Measurements from ENCODE around the gene CCM2L.
A peak's percentile ranks its signal among the peaks of the same experiment; 100 is the strongest.

Gene CCM2L

DNA sequence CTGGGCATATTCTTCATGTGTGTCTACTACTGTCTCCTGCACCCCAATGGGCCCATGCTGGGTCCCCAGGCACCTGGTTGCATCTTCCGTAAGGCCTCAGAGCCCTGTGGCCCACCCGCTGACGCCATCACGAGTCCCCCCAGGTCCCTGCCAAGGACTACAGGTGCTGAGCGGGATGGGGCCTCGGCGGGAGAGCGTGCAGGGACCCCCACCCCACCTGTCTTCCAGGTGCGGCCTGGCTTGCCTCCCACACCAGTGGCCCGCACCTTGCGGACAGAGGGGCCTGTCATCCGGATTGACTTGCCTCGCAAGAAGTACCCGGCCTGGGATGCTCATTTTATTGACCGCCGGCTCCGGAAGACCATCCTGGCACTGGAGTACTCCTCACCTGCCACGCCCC is 13.2 kb upstream of the CCM2L start:
- DNase-seq (ENCODE audit: low read depth) = no peak

DNA sequence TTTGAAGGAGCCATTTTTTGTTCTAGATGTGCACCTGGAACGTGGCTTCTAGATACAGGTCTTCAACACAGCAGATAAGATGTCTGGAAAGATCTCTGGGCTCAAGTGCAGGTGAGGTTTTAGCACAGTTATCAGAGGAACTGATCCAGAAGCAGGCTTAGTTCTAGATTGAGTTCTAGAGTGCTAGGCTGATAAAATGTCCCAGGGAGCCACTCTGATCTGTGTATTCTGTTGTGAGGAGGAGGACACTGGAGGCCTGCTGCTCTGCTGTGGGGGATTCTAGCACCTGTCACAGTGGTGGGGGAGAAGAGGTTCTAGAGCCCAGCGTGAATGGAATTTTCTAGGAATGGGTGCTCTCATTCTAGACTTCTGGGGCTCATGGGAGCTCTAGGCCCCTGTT is 12.0 kb upstream of the CCM2L start:
- no peak for DNase-seq (ENCODE audit: low read depth)

DNA sequence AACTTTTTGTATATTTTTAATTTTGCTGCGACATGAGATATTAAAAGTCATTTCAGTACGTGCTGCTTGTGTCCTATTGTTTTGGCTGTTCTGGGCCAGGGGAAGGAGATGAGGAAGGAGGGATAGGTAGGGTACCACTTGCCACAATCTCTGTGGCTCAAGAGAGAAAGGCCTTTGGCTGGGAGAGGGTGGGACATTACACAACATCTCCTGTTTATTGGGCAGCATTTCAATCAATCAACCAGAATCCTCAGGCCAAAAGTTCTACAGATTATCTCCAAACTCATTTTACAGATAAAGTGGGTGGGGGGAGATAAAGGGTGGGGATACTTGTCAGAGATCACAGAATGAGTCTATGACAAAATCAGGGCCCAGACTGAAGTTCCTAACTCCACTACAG is 6.9 kb upstream of the CCM2L start:
- no peak for DNase-seq (ENCODE audit: low read depth)

DNA sequence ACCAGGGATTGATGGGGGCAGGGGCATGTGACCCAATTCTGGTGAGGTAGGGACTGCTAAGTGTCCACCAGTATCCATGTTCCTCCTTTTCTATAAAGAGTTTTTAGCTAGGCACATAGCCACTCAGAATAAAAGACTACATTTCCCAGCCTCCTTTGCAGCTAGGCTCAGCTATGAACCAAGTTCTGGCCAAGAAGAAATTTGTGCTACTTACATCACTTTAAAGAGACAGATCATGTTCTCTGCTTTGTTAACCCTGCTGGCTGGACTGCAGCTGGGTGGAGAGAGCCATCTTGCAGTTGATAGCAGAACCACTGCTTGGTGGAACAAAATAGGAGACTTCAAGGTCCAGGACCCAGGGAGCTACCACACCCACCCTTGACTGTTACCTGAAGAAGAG is 5.3 kb upstream of the CCM2L start:
- peak; percentile 49 for DNase-seq (ENCODE audit: low read depth)

DNA sequence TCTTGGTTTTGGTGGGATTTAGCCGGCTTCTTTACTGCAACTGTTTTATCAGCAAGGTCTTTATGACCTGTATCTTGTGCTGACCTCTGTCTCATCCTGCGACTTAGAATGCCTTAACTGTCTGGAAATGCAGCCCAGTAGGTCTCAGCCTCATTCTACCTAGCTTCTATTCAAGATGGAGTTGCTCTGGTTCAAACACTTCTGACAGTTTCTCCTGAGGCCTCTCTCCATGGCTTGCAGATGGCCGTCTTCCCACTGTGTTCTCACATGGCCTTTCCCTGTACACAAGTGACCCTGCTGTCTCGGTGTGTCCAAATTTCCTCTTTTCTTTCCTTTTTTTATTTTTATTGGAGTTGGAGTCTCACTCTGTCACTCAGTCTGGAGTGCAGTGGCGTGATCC is 4.2 kb upstream of the CCM2L start:
- no peak for DNase-seq (ENCODE audit: low read depth)

DNA sequence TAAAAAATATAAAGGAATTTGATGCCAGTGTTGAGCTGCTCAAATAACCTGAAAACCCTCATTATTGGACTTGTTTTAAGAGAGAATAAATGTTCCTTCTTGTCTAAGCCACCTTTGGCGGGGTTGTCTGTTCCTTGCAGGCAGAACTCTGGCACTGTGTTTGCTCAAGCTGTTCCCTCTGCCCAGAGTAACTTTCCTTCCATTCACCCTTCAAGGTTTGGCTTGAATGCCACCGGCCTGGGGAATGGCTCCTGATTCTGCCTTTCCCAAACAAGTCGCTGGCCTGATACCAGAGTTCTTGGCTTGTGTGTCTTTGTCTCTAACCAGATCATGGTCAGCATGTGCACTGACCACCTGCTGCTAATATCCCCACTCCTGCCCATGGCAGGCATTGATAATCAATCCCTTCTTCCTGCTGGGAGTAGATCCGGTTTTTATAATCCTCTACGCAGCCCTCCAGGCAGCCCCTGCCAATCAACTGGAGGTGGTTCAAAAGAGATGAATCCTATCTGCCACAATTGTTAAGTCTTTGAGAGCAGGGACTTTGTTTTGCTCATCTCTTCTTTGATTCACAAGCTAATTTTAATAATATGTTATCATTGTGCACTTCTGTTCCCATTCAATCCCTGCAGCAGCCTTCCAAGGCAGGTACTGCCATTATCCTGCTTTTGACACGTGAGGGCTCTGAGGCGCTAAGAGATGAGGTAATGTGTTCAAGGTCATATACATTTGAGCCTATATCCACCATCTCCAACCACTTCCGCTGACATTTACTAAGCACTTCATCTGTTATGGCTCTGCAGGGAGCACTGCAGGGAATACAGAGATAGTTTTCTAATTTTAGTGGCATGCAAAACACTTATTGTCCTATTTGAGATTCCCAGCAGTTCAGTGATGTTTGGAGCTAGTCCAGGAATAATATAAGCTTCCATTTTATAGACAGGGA is 3.1 kb upstream of the CCM2L start:
- DNase-seq (ENCODE audit: low read depth) = no peak

DNA sequence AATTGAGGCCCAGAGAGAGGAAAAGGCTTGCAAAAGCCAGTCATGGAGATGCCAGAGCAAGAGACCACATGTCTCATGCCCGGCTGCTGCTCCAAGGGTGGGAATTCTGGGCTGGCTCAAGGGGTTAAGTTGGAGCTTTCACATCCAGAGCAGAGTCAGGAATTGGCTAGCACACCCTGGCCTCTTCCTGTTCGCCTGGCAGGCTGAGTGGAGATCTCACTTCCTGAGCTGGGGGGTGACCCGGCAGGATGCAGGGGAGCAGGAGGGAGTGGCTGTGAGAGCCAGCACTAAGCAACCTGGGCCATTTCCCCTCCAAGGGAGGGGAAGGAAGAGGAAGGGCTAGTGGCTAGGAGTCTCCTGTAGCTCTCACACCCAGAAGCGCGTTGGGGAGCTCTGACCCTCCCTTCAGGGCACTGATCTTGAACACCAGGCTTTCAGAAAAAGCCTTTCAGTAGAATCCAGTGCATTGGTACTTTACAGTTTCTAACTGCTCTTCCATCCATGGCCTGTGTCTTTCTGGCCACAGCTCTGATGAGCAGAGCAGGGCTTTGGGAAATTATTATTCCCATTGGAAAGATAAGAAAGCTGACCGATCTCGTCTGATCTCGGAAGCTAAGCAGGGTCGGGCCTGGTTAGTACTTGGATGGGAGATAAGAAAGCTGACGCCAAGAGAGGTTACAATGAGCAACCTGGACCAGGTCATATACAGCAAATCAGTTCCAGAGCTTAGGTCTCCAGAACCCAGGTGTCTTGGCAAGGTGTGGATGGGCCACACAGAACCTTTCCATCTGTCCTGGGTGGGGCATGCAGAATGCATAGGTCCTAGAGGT is 2.2 kb upstream of the CCM2L start:
- peak; percentile 48 for DNase-seq (ENCODE audit: low read depth)

DNA sequence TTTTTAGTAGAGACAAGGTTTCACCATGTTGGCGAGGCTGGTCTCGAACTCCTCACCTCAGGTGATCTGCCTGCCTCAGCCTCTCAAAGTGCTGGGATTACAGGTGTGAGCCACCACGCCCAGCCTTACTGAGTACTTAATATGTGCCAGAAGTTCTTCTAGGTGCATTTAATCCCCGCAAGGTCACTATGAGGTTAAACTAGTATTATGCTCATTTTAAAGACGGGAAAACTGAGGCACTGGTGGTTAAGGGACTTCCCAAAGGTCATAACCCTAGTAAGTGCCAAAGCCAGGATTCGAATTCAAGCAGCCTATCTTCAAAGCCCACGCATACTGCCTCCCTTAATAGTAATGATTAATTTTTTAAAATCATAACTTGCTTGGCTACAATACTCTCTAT is 674 bp upstream of the CCM2L start:
- no peak for DNase-seq (ENCODE audit: low read depth)

DNA sequence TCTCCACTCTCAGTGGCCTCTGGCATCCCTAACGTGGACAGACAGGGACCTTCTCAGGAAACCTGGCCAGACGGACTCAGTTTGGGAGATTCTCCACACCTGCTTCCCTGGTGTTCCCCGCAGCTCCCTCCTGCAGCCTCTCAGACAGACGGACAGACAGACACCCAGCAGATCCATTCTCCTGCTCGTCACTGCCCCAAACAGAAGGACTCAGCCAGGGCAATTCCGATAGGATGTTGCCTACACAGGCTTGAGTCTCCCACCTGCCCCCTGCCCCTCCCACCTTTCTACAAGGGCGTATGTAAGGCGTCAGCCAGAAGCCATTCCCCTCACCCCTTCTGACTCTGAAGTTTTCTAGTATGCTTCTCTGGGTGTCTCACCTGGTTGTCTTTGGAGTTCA is 428 bp downstream of the CCM2L start:
- no peak for DNase-seq (ENCODE audit: low read depth)

DNA sequence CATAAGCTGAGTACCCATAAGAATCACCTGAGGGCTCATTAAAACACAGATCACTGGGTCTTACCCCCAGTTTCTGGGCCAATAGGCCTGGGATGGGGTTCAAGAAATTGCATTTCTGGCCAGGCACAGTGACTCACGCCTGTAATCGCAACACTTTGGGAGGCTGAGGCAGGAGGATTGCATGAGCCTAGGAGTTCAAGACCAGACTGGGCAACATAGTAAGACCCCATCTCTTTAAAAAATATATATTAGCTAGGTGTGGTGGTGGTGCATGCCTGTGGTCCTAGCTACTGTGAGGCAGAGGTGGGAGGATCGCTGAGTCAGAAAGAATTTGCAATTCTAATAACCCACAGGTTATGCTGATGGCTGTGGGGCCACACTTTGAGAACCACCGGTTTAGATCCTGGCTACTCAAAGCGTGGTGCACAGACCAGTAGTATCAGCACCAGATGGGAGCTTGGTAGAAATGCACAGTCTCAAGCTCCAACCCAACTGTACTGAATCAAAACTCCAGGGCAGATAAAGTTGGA is 2.0 kb downstream of the CCM2L start:
- DNase-seq (ENCODE audit: low read depth) = no peak

DNA sequence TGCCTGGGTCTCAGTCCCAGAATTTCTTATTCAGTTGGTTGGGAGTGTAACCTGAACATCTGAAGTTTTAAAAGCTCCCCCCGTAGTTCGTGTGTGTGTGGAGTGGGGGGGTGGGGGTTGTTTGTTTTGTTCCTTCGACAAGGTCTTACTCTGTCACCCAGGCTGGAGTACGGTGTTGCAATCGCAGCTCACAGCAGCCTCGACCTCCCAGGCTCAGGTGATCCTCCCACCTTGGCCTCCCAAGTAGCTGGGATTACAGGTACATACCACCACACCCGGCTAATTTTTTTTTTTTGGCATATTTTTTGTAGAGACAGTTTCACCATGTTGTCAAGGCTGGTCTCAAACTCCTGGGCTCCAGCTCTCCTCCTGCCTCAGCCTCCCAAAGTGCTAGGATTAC is 3.1 kb downstream of the CCM2L start:
- no peak for DNase-seq (ENCODE audit: low read depth)

DNA sequence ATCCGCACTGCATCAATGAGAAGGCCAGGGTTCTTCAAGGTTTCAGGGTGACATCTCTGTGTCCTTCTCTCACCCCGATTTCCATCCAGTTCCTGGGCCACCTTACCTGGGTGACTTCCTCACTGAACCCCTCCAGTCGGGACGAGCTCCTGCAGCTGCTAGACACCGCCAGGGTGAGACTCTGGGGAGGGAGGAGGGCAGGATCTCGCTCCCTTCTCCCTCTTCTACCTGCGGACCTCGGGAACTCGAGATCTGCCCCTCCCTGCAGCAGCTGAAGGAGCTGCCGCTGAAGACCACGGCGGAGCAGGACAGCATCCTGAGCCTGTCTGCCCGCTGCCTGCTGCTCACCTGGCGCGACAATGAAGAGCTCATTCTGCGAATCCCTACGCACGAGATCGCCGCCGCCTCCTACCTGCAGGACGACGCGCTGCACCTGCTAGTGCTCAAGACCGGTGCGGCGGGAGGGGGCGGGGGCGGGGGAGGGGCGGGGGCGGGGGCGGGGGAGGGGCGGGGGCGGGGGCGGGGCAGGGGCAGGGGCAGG is 7.5 kb downstream of the CCM2L start:
- no peak for DNase-seq (ENCODE audit: low read depth)

DNA sequence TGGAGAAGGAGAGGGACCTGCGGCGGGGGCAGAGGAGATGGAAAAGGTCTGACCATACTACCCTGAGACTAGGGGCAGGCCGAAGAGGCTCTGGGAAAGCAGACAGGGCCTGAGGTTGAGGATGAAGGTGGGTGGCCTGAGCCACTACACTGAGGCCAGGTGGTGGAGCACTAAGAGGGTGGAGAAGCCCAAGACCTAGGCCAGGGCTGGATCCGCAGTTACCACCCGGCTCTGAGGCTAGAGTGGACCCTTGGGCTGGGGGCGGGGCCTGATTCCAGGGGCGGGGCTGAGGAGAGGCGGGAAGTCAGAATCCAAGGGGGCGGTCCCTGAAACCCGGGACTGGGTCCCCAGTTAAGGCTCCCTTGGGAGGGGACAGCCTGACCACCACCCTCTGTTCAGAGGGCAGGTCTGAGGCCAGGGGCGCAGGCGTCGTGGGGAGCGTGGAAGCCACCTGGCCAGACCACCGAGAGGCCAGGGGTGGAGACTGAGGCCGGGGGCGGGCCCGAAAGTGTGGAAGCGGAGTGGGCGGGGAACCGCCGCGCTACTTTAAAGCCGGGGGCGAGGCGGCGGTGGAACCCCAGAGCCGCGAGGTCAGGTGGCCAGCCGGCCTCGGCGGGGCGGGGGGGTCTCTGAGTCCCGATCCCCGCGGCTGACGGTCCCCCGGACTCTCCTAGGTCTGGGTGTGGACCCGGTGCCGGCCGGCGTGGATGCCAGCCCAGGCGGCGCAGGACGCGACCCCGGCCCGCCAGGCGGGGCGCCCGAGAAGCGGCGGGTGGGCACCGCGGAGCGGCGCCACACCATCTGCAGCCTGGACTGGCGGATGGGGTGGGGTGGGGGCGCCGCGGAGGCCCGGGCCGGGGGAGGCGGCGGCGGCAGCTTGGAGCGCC is 8.3 kb downstream of the CCM2L start:
- peak; percentile 30 for DNase-seq (ENCODE audit: low read depth)

DNA sequence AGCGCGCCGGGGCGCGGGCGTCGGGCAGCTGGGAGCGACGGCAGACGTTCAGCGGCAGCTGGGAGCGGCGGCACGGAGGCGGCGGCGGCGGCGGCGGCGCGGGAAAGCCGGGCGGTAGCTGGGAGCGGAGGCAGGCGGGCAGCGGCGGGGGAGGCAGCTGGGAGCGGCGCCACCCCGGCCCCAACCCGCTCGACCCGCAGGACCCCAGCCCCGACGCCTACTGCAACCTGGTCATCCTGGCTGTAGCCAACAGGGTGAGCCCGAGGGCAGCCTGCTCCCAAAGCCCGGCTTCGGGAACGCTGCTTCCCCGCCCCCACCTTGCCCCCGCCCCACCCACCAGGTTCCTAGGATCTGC is 8.9 kb downstream of the CCM2L start:
- DNase-seq (ENCODE audit: low read depth) = no peak

DNA sequence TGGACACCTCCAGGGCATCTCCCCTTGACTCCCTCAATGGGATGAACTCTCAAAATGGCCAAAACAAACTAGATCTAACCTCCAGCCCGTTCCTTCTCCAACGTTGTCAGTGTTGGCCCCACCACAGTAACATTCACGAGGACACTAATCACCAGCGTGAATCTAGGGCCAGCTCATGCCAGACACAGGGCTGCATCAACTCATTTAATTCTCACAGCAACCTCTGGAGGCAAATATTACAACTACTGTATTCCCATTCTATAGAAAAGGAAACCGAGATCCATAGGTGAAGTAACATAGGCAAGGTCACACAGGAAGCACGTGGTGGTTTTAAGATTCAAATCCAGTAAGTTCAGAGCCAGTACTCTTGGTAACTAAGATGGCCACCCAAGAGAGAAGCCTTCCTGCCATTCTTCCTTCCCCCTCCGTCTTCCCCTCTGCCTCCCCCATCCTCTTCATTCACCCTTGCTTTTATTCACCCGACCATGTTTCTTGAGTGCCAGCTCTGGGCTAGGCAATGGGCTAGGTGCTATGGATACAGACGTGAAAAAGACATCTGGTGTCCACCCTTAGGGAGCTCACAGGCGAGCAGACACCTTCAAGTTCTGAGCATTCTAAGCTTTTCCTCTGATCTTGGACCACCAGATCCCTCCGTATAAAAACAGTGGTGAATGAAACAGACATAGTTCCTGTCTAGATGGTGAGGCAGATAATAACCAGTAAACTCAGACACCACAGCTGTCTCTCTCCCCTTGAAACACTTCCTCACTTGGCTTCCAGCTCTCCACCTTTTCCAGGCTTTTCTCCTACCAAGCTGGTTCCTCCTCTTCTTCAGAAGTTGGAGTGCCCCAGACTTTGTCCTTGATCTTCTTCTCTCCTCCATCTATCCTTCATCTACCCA is 9.6 kb downstream of the CCM2L start:
- DNase-seq (ENCODE audit: low read depth) = no peak

DNA sequence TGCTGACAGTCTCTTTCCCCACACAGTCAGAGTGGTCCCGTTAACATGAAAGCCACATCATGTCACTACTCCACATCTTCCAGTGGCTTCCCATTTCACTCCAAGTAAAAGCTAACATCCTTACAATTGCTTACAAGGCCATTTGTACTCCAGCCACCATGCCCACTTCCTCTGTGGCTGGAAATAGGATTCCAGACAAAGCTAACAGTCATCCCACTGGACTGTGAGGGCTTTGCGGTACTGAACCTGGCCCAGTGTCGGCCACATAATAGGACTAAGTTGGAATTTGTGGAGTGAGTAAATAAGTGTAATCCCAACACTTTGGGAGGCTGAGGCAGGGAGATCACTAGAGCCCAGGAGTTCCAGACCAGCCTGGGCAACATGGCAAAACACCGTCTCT is 10.9 kb downstream of the CCM2L start:
- peak; percentile 32 for DNase-seq (ENCODE audit: low read depth)

DNA sequence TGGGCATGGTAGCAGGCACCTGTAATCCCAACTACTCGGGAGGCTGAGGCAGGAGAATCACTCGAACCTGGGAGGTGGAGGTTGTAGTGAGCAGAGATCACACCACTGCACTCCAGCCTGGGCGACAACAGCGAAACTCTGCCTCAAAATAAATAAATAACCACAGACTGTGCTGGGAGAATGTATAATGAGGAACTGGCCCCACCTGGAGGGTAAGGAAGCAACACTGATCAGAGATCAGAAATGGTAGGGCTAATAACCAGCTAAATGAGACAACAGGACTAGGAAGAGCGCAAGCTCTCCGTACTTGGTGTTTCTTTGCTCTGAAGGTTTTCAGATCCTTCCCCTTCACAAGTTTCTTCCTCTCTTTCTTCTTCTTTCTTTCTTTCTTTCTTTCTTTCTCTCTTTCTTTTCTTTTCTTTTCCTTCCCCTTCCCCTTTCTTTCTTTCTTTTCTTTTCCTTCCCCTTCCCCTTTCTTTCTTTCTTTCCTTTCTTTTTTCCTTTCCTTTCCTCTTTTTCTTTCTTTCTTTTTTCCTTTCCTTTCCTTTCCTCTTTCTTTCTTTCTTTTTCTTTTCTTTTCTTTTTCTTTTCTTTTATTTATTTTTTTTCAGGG is 14.6 kb downstream of the CCM2L start:
- DNase-seq (ENCODE audit: low read depth) = no peak

DNA sequence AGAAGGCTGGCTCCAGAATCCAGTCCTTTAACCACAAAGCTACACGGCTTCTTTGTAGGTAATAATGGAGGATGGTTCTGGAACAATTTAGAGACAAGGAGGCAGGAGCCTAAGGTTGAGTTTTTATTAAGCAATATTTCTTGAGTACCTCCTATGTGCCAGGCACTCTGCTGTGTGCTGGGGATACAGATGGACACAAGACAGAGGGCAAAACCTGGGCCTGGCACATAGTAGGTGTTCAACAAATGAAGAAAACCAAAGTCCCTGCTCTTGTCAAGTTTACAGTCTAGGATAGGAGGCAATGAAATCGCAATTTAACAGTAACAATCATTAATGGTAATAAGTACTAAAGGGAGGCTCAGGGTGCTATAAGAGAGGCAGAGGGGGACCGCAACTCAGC is 17.4 kb downstream of the CCM2L start:
- no peak for DNase-seq (ENCODE audit: low read depth)

DNA sequence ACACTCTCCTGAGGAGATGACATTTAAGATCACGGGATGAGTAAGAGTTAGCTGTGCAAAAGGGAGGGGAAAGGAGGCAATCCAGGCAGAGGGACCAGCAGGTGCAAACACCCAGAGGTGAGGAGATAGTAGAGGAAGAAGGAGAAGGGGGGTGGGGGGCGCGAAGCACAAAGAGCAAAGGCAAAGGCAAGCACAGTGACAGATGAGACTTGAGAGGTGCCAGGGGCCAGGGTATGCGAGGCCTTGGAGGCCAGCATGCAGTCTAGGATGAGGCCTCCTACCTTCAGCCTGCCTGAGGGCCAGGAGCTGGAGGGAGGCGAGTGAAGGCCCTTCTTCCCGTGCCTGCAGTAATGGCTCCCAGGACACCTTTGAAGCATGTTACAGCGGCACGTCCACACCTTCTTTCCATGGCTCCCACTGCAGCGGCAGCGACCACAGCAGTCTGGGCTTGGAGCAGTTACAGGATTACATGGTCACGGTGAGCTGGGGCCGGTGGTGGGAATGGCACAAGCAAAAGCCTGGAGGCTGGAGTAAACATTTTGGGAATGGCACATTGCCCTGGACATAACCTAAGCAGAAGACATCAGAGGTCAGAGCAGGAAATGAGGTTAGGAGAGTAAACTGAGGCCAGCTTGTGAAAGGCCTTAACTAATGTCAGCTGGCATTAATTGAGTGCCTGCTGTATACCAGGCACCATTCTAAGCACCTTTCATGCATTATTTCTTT is 18.6 kb downstream of the CCM2L start:
- peak; percentile 23 for DNase-seq (ENCODE audit: low read depth)

DNA sequence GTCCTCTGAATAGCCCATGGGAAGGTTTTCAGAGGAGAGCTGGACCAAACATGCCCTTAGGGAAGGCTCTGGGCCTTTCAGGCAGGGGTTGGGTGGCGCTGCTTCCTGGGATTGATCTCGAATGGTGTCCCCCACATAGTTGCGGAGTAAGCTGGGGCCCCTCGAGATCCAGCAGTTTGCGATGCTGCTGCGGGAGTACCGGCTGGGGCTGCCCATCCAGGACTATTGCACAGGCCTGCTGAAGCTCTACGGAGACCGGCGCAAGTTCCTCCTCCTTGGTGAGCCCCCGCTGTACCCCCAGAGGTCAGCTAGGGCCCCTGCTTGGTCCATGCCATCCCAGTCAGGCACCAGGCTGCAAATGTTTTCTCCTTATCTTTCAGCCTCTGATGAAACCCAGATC is 19.3 kb downstream of the CCM2L start:
- DNase-seq (ENCODE audit: low read depth) = no peak
